Transverse colon (tissue), 4 donors: ENCODE results near the gene KCNE4. TPM values are rescaled to one million over a fixed set of nuclear protein-coding genes. Genes with fewer than 3 reads are reported as not detected.

ENCODE experiments used
- DNase-seq: peaks from one replicate; pipeline ENCODE4 v3.0.0-alpha.2; 2019
- H3K27ac ChIP-seq, 4 donors: fragments of 200-600 bp; sonication (generic); 2 replicates each; pipeline ENCODE4 v1.5.1; 2016 to 2018; ENCODE audit warnings: inconsistent platforms in 4 of 4
- H3K27me3 ChIP-seq: fragments of 200-600 bp; sonication (generic); 2 replicates; pipeline ENCODE4 v1.5.1; 2017; ENCODE audit warnings: inconsistent platforms
- H3K36me3 ChIP-seq, 4 donors: fragments of 200-600 bp; sonication (generic); 2 replicates each; pipeline ENCODE4 v1.5.1; 2017 to 2019; ENCODE audit warnings: inconsistent platforms in 4 of 4
- H3K4me1 ChIP-seq, 4 donors: fragments of 200-600 bp; sonication (generic); 2 replicates each; pipeline ENCODE4 v1.5.1; 2017 to 2020; ENCODE audit warnings: inconsistent platforms in 4 of 4
- H3K4me3 ChIP-seq, 4 donors: fragments of 200-600 bp; sonication (generic); 1 replicate in 1 of 4; 2 replicates in 3 of 4; pipeline versions ENCODE4 v1.5.1 to v1.6.1; 2017 to 2019; ENCODE audit warnings: inconsistent platforms in 4 of 4
- H3K9me3 ChIP-seq, 2 donors: fragments of 200-600 bp; sonication (generic); 2 replicates each; pipeline ENCODE4 v1.5.1; 2017 to 2019; ENCODE audit warnings: inconsistent platforms in 2 of 2
- EP300 ChIP-seq: sonication (generic); formaldehyde crosslinking; IDR thresholded peaks from one replicate; pipeline ENCODE4 v1.6.1; 2017; ENCODE audit warnings: antibody characterized with exemption, low read depth
- POLR2A ChIP-seq: fragments of 450-650 bp; IDR thresholded peaks from one replicate; pipeline ENCODE4 v1.6.1; 2016; ENCODE audit warnings: antibody characterized with exemption, mild to moderate bottlenecking, moderate library complexity
- POLR2AphosphoS5 ChIP-seq, 3 donors: sonication (generic); formaldehyde crosslinking; IDR thresholded peaks; one replicate each; pipeline ENCODE4 v1.6.1; 2016; ENCODE audit warnings: antibody characterized with exemption in 3 of 3
- WGBS, 2 donors: methylation state at CpG; one replicate each; pipeline ENCODE4 v1.1.5; 2018; ENCODE audit warnings: low coverage in 1 of 2; 5-methylcytosine and 5-hydroxymethylcytosine counted together
- in situ Hi-C, 4 donors: fragments of 200-750 bp; cut with MboI; loops; one replicate each; pipeline versions ENCODE4 v1.15.0 to v1.15.1; 2017; ENCODE audit warnings: low sequenced_read_pairs in 3 of 4, low pct_ligation_motif_present in 1 of 4, low pct_unique_long_range_greater_than_20kb in 1 of 4
- intact Hi-C: fragments of 100-400 bp; cut with DNase I; formaldehyde crosslinking; loops from one replicate; pipeline ENCODE4 v1.15.1; 2023; ENCODE audit warnings: low total_unique reads
- total RNA-seq, 4 donors: library from RNA; depleted of rRNA; stranded (reverse); fragments of >200 nt; gene quantifications; one replicate each; pipeline ENCODE4 v1.1.0, GENCODE V29; 2016
- TF ChIP-seq, protein P1 (sequence below), 5 experiments: fragments of 200-600 bp in 3 of 5; fragments of 450-650 bp in 2 of 5; sonication (generic) in 3 of 5; IDR thresholded peaks; 1 replicate in 2 of 5; 2 replicates in 3 of 5; pipeline ENCODE4 v1.5.1; 2016 to 2017; ENCODE audit warnings: antibody characterized with exemption in 5 of 5, inconsistent platforms in 3 of 5, mild to moderate bottlenecking in 2 of 5, moderate library complexity in 1 of 5

Gene KCNE4
- total RNA-seq, 4 donors from 2014 or later, result 0.79 to 4.6 (median 1.7) TPM

- Histone ChIP-seq H3K27ac (no peak overlapping the region), H3K9me3 (no peaks in the 10 kb centered on the region), H3K4me3 (no peak overlapping the region), H3K36me3 (no peaks in the 10 kb centered on the region), H3K4me1 (peaks cover 0 to 7% (median 3%) of the 10 kb centered on the region in 4 donors), H3K27me3 (no peaks in the 10 kb centered on the region)
- in situ Hi-C loops, result no loop called here
- intact Hi-C loops, result no loop called here
- no peak for DNase-seq
- WGBS, 2 donors, result 70 to 100% methylated on average over 3 of the region's 3 CpGs
- no peak for TF ChIP-seq EP300
- no peak for TF ChIP-seq POLR2A
- no peak for TF ChIP-seq POLR2AphosphoS5 (IDR thresholded peaks at IDR 0.05)
- TF ChIP-seq, protein P1, sequence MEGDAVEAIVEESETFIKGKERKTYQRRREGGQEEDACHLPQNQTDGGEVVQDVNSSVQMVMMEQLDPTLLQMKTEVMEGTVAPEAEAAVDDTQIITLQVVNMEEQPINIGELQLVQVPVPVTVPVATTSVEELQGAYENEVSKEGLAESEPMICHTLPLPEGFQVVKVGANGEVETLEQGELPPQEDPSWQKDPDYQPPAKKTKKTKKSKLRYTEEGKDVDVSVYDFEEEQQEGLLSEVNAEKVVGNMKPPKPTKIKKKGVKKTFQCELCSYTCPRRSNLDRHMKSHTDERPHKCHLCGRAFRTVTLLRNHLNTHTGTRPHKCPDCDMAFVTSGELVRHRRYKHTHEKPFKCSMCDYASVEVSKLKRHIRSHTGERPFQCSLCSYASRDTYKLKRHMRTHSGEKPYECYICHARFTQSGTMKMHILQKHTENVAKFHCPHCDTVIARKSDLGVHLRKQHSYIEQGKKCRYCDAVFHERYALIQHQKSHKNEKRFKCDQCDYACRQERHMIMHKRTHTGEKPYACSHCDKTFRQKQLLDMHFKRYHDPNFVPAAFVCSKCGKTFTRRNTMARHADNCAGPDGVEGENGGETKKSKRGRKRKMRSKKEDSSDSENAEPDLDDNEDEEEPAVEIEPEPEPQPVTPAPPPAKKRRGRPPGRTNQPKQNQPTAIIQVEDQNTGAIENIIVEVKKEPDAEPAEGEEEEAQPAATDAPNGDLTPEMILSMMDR (IDR thresholded peaks at IDR 0.05), result no peak
These were observed 15.1 kb upstream of the KCNE4 start for GRCh38 chr2:223036790-223037444.

- no peaks in the 10 kb centered on the region for H3K27me3 ChIP-seq
- WGBS, 2 donors, result 71 to 88% methylated on average over 2 of the region's 2 CpGs
- in situ Hi-C loops (no loop called here), intact Hi-C loops (no loop called here)
- no peaks in the 10 kb centered on the region for H3K36me3 ChIP-seq
- no peak for DNase-seq
- no peaks in the 10 kb centered on the region for H3K9me3 ChIP-seq
- no peak overlapping the region for H3K27ac ChIP-seq
- TF ChIP-seq, protein P1 (IDR thresholded peaks at IDR 0.05), result no peak
- TF ChIP-seq POLR2A (no peak), EP300 (no peak), POLR2AphosphoS5 (IDR thresholded peaks at IDR 0.05) (no peak)
- peaks cover 0 to 7% (median 3%) of the 10 kb centered on the region in 4 donors for H3K4me1 ChIP-seq
- H3K4me3 ChIP-seq, result no peak overlapping the region
These were observed 14.6 kb upstream of the KCNE4 start for GRCh38 chr2:223037445-223037800.

DNA sequence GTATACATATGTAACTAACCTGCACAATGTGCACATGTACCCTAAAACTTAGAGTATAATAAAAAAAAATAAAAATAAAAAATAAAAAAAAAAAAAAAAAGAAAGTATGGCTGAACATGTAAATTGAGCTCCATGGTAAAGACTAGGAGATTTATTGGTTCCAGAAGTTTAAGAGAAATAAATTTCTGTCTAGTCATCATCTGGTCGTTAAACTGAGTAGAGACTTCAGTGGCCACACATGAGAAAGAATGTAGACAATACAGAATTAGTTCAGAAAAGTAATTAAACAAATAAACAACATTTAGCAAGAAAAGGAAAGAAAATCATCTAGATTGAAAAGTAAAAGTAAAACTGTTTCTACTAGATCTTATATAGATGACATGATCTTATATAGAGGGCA is 12.4 kb upstream of the KCNE4 start:
- Histone ChIP-seq H3K4me3 (no peak overlapping the region), H3K4me1 (peaks cover 0 to 7% (median 3%) of the 10 kb centered on the region in 4 donors), H3K27me3 (no peaks in the 10 kb centered on the region), H3K36me3 (no peaks in the 10 kb centered on the region), H3K27ac (no peak overlapping the region), H3K9me3 (no peaks in the 10 kb centered on the region)
- WGBS, 2 donors, result 45 to 58% methylated on average over 1 of the region's 1 CpG
- intact Hi-C loops (no loop called here), in situ Hi-C loops (no loop called here)
- no peak for DNase-seq
- TF ChIP-seq, protein P1 (IDR thresholded peaks at IDR 0.05), result no peak
- no peak for TF ChIP-seq POLR2AphosphoS5 (IDR thresholded peaks at IDR 0.05)
- TF ChIP-seq EP300, result no peak
- TF ChIP-seq POLR2A, result no peak

- no peak for DNase-seq
- no peak overlapping the region for H3K27ac ChIP-seq
- TF ChIP-seq POLR2AphosphoS5 (IDR thresholded peaks at IDR 0.05) (no peak), POLR2A (no peak), EP300 (no peak)
- TF ChIP-seq, protein P1 (IDR thresholded peaks at IDR 0.05), result no peak
- intact Hi-C loops, result no loop called here
- no peaks in the 10 kb centered on the region for H3K9me3 ChIP-seq
- H3K4me1 ChIP-seq, result peaks cover 0 to 7% (median 3%) of the 10 kb centered on the region in 4 donors
- H3K27me3 ChIP-seq, result no peaks in the 10 kb centered on the region
- in situ Hi-C loops, result no loop called here
- H3K4me3 ChIP-seq, result no peak overlapping the region
- no peaks in the 10 kb centered on the region for H3K36me3 ChIP-seq
- WGBS, 2 donors, result 85 to 95% methylated on average over 3 of the region's 3 CpGs
These were observed 11.5 kb upstream of the KCNE4 start for GRCh38 chr2:223040527-223040926.
